Neural progenitor cell (in vitro differentiated cells): ENCODE data around the gene RAD51B.

Experiments used
- EZH2 ChIP-seq: fragments of 200-600 bp; sonication (generic); IDR thresholded peaks from 2 replicates; pipeline ENCODE4 v1.6.1; 2017; ENCODE audit warnings: antibody characterized with exemption, mild to moderate bottlenecking, moderate library complexity
- EZH2phosphoT487 ChIP-seq: fragments of 200-600 bp; sonication (generic); IDR thresholded peaks from 2 replicates; pipeline ENCODE4 v1.6.1; 2017; ENCODE audit warnings: antibody characterized with exemption
- TF ChIP-seq, protein P1 (sequence below): fragments of 200-600 bp; sonication (generic); IDR thresholded peaks from 2 replicates; pipeline ENCODE4 v1.5.1; 2017; ENCODE audit warnings: antibody characterized with exemption, mild to moderate bottlenecking

DNA sequence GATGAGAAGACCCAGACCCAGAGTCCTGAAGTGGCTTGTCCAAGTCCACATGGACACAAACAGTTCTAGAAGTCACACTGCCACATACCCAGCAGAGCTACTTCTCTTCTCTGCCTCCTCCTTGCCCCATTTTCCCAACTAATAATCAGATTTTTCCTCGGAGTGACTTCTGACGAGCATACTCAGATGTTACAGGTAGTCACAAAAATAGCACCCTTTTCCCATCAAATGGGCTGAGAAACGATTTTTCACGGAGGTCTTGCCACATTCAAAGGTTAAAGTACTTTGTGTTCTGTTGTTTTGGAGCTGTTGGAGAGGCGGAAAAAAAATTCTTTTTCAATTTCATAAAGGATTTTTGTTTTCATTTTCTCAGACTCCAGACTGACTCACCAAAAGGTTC is 740.4 kb downstream of the RAD51B start:
- TF ChIP-seq, protein P1, sequence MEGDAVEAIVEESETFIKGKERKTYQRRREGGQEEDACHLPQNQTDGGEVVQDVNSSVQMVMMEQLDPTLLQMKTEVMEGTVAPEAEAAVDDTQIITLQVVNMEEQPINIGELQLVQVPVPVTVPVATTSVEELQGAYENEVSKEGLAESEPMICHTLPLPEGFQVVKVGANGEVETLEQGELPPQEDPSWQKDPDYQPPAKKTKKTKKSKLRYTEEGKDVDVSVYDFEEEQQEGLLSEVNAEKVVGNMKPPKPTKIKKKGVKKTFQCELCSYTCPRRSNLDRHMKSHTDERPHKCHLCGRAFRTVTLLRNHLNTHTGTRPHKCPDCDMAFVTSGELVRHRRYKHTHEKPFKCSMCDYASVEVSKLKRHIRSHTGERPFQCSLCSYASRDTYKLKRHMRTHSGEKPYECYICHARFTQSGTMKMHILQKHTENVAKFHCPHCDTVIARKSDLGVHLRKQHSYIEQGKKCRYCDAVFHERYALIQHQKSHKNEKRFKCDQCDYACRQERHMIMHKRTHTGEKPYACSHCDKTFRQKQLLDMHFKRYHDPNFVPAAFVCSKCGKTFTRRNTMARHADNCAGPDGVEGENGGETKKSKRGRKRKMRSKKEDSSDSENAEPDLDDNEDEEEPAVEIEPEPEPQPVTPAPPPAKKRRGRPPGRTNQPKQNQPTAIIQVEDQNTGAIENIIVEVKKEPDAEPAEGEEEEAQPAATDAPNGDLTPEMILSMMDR: no peak
- TF ChIP-seq EZH2 (no peak), EZH2phosphoT487 (no peak)
